HTR-8/SVneo (cell line): ENCODE measurements around the gene ADRA2A.

Source experiments
- DNase-seq: peaks from one replicate; pipeline ENCODE4 v3.0.0; 2011; ENCODE audit warnings: low spot score, mixed read lengths; ENCODE audit not compliant: insufficient read length
- FAIRE-seq: peaks from 2 replicates; lab custom pipeline; 2011; peaks lifted over from hg19 to GRCh38; lab: Jason Lieb, UNC

ADRA2A gene

DNA sequence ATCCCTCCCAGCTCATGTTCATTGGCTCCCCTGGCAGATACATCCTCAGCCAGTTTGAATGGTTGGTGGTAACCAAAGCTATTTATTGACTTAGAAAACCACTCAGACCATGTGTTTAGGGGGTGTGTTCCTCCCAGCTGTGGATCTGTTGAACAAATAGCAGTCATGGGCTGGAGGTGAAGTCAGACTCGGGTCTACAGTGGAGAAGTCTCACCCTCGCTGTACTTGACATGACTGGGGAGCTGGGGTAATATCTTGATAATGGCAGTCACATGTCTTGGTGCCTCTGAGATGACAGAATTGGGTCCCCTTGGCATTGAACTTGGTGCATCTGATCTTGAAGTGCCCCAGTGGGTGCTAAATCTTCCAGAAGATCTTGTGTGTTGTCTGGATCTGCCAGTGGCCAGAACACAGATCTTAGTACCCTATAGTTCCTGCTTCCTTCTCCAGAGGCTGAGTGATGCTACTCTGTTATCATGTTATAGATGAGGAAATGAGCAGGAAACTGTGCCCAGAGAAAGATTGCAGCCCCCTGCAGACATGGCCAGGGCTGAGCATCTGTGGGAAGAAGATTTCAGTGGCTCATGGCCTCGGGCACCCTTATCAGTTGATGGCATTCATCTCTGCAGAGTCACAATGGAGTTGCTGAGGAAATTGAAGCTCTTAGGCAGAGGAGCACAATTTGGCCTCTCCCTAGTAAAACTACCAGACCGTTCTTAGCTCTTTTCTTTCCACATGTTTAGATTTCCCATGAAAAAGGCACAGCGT, 50.4 kb downstream of the ADRA2A start:
- DNase-seq (no peak), FAIRE-seq (no peak)

DNA sequence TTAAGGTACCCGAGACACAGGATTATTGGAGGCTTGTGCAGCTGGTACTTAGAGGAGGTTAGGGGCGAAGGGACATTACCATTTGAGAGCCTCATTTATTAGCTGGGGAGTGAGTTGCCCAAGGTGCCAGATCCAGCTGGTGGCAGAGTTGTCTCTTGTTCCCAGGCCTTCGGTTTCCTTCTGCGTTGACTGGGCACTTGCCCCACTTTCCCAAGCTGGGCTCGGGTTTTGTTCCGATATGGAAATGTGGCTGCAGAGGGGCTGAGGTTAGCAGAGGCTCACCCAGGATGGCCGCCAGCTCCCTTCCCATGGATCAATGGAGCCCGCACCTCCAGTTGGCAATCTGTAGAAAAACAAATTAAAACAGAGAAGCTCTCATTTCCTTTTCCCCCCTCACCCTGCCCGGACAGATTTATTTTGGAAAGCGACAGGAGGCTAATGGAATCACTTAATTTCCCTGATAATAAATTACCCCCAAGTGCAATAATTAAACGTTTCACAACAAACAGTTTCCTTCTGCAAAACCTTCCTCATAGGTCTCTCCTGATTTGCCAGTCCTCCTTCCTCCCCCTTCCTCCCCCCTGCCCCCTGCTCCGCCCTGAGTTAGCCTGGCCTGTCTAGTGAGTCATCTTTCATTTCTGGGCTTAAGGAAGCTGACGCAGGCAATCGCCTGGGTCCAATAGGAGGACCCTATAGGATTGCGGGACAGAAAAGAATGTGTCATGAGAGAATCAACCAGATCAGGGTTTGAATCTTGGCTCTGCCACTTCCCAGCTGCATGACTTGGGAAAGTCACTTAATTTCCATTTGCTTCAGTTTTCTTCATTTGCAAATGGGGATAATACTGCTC, 51.7 kb downstream of the ADRA2A start:
- peak; percentile 52 for DNase-seq
- no peak for FAIRE-seq

DNA sequence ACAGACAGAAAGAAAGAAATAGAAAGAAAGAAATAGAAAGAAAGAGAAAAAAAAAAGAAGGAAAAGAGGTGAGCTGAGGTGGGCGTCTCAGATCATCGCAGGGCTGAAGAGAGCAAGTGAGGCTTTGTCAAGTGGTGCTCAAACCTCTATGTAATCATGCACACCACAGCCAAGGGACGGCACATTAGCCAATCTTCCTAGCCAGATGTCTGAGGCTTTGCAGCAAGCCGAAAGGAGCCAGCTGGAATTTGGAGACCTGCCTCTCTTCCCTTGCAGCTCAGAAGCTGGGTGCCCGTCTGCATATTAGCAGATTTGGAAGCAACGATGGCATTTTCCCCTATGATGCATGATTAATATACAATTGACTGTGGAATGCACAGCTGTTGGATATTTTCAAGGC, 52.5 kb downstream of the ADRA2A start:
- no peak for FAIRE-seq
- no peak for DNase-seq

DNA sequence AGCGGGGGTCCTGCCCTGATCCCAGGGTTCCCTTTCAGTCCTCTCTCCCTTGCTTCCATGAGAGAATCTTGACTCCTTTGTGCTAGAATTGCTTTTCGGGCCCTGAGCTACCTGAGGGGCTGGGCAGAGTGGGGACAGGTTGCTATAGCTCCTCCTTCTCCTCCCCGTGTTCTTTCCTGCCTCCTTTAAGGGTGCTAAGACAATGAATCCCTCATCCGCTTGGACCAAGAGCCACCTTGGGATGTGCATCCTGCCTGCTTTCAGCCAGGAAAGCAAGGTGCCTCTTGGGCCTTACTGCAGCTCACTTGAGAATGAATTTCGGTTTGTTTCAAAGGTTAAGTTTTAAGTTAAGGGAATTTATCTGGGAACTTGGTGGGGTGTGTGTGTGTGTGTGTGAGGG, 53.6 kb downstream of the ADRA2A start:
- no peak for DNase-seq
- no peak for FAIRE-seq
